Gastrocnemius medialis (tissue), 4 donors: ENCODE results near the gene ME3. TPM values are rescaled to one million over a fixed set of nuclear protein-coding genes. Genes with fewer than 3 reads are reported as not detected.

ENCODE experiments used
- ATAC-seq, 2 donors: fragments of 150-250 bp; one replicate each; pipeline ENCODE4 v1.9.1; 2016
- DNase-seq, 2 donors: peaks; one replicate each; pipeline ENCODE4 v3.0.0-alpha.2; 2019
- H3K27ac ChIP-seq, 4 donors: fragments of 200-600 bp; sonication (generic); 1 replicate in 1 of 4; 2 replicates in 3 of 4; pipeline ENCODE4 v1.5.1; 2016 to 2018; ENCODE audit warnings: mild to moderate bottlenecking in 2 of 4, moderate library complexity in 1 of 4
- H3K27me3 ChIP-seq, 3 donors: fragments of 200-600 bp; sonication (generic) in 2 of 3; 1 replicate in 1 of 3; 2 replicates in 2 of 3; pipeline versions ENCODE4 v1.5.1 to v1.6.0; 2016 to 2019; ENCODE audit warnings: mild to moderate bottlenecking in 1 of 3, moderate library complexity in 1 of 3
- H3K36me3 ChIP-seq, 2 donors: fragments of 200-600 bp; sonication (generic) in 1 of 2; one replicate each; pipeline ENCODE4 v1.5.1; 2017 to 2018
- H3K4me1 ChIP-seq, 2 donors: fragments of 200-600 bp; sonication (generic) in 1 of 2; one replicate each; pipeline ENCODE4 v1.5.1; 2016 to 2017; ENCODE audit warnings: mild to moderate bottlenecking in 2 of 2
- H3K4me3 ChIP-seq, 4 donors: fragments of 200-600 bp; sonication (generic) in 3 of 4; 1 replicate in 1 of 4; 2 replicates in 3 of 4; pipeline ENCODE4 v1.5.1; 2016 to 2019; ENCODE audit warnings: mild to moderate bottlenecking in 2 of 4
- H3K9me3 ChIP-seq, 3 donors: fragments of 200-600 bp; sonication (generic) in 2 of 3; 1 replicate in 1 of 3; 2 replicates in 2 of 3; pipeline ENCODE4 v1.5.1; 2016 to 2019
- CTCF ChIP-seq, 5 experiments: fragments of 450-650 bp in 3 of 5; fragments of 200-600 bp in 2 of 5; sonication (generic) in 2 of 5; IDR thresholded peaks in 4 of 5; conservative IDR thresholded peaks in 1 of 5; 1 replicate in 4 of 5; 2 replicates in 1 of 5; pipeline ENCODE4 v1.5.1; 2016 to 2019; ENCODE audit warnings: antibody characterized with exemption in 5 of 5, mild to moderate bottlenecking in 3 of 5, moderate library complexity in 3 of 5
- POLR2A ChIP-seq, 2 donors: fragments of 450-650 bp; IDR thresholded peaks; one replicate each; pipeline ENCODE4 v1.6.1; 2017; ENCODE audit warnings: antibody characterized with exemption in 2 of 2, mild to moderate bottlenecking in 2 of 2, moderate library complexity in 2 of 2
- in situ Hi-C, 4 donors: fragments of 200-750 bp; cut with MboI; loops; one replicate each; pipeline versions ENCODE4 v1.15.0 to v1.8.0; 2017; ENCODE audit warnings: low sequenced_read_pairs in 4 of 4
- intact Hi-C: fragments of 100-400 bp; cut with DNase I; formaldehyde crosslinking; loops from one replicate; pipeline ENCODE4 v1.15.1; 2023; ENCODE audit warnings: low total_unique reads
- total RNA-seq, 4 donors: library from RNA; depleted of rRNA; stranded (reverse); fragments of >200 nt; gene quantifications; one replicate each; pipeline versions ENCODE4 v1.1.0 to v1.2.3, GENCODE V29; 2016

ME3 gene
- total RNA-seq, 4 donors from 2014 or later = 4.2 to 17.0 (median 15.7) TPM

- H3K36me3 ChIP-seq = no peaks in the 10 kb centered on the region
- intact Hi-C loops = loop anchor here (10.0 kb wide), 1 partner anchor 763 kb away; the partner anchor contains the start of gene CCDC83
- DNase-seq = no peak
- TF ChIP-seq POLR2A (IDR thresholded peaks at IDR 0.05) = no peak
- no peak for TF ChIP-seq CTCF (IDR thresholded peaks at IDR 0.05 in 4 of 5, conservative IDR thresholded peaks at IDR 0.05 in 1 of 5)
- H3K4me1 ChIP-seq = peaks cover 18 to 19% of the 10 kb centered on the region in 2 donors
- H3K9me3 ChIP-seq = no peaks in the 10 kb centered on the region
- H3K27me3 ChIP-seq = no peaks in the 10 kb centered on the region
- in situ Hi-C loops = loop anchor here in 2 of 4 donors (10.0 kb wide), 3 partner anchors 163 to 197 kb away; partner anchors contain the start of gene PRSS23 (in 1 of the 2)
- H3K4me3 ChIP-seq = no peak overlapping the region
- ATAC-seq = no peak
- H3K27ac ChIP-seq = no peak overlapping the region
Observed at GRCh38 chr11:86617502-86617901, 54.9 kb downstream of the ME3 start.

- in situ Hi-C loops = loop anchor here in 2 of 4 donors (10.0 kb wide), 3 partner anchors 161 to 199 kb away; partner anchors contain the start of gene PRSS23 (in 1 of the 2)
Observed at GRCh38 chr11:86615487-86615886, 56.9 kb downstream of the ME3 start.

GRCh38 chr11:86610559-86611341, 61.7 kb downstream of the ME3 start:
- H3K4me1 ChIP-seq = peaks cover 14 to 20% of the 10 kb centered on the region in 2 donors
- H3K9me3 ChIP-seq = no peaks in the 10 kb centered on the region
- intact Hi-C loops (loop anchor here (10.0 kb wide), 1 partner anchor 756 kb away; the partner anchor contains the start of gene CCDC83), in situ Hi-C loops (loop anchor here in 2 of 4 donors (10.0 kb wide), 3 partner anchors 156 to 204 kb away; partner anchors contain the start of gene PRSS23 (in 1 of the 2))
- H3K36me3 ChIP-seq = no peaks in the 10 kb centered on the region
- no peak for TF ChIP-seq POLR2A (IDR thresholded peaks at IDR 0.05)
- TF ChIP-seq CTCF (IDR thresholded peaks at IDR 0.05 in 4 of 5, conservative IDR thresholded peaks at IDR 0.05 in 1 of 5) = no peak
- H3K4me3 ChIP-seq = no peak overlapping the region
- H3K27ac ChIP-seq = no peak overlapping the region
- no peak for DNase-seq
- ATAC-seq = no peak
- H3K27me3 ChIP-seq = no peaks in the 10 kb centered on the region

More at GRCh38 chr11:86615487-86615886, 56.9 kb downstream of the ME3 start:
- TF ChIP-seq CTCF (IDR thresholded peaks at IDR 0.05 in 4 of 5, conservative IDR thresholded peaks at IDR 0.05 in 1 of 5) (no peak), POLR2A (IDR thresholded peaks at IDR 0.05) (no peak)
- Histone ChIP-seq H3K36me3 (no peaks in the 10 kb centered on the region), H3K4me1 (peaks cover 0 to 2% of the 10 kb centered on the region in 2 donors), H3K27ac (no peak overlapping the region), H3K27me3 (no peaks in the 10 kb centered on the region), H3K4me3 (no peak overlapping the region), H3K9me3 (no peaks in the 10 kb centered on the region)
- no peak for DNase-seq
- intact Hi-C loops = loop anchor here (10.0 kb wide), 1 partner anchor 761 kb away; the partner anchor contains the start of gene CCDC83
- no peak for ATAC-seq

- ATAC-seq = peak; percentile 95 to 98
- TF ChIP-seq CTCF (IDR thresholded peaks at IDR 0.05 in 4 of 5, conservative IDR thresholded peaks at IDR 0.05 in 1 of 5) (peak; percentile 76 to 93 (median 84)), POLR2A (IDR thresholded peaks at IDR 0.05) (no peak)
- Histone ChIP-seq H3K27ac (peak overlapping the region in 2 of 4 donors; percentile 1 to 31), H3K4me1 (peaks cover 14 to 20% of the 10 kb centered on the region in 2 donors), H3K36me3 (no peaks in the 10 kb centered on the region), H3K27me3 (no peaks in the 10 kb centered on the region), H3K4me3 (peak overlapping the region; percentile 0 to 37 (median 18)), H3K9me3 (no peaks in the 10 kb centered on the region)
- peak; percentile 40 to 71 for DNase-seq
- intact Hi-C loops = loop anchor here (2.0 kb wide), 3 partner anchors 152 to 210 kb away; partner anchors contain the start of gene PRSS23
- in situ Hi-C loops = loop anchor here in 2 of 4 donors (5.0 to 10.0 kb wide), 3 partner anchors 151 to 209 kb away; no protein-coding TSS in a partner anchor
Observed at GRCh38 chr11:86608251-86608799, 64.1 kb downstream of the ME3 start.
